Right renal cortex interstitium (tissue), 3 donors: ENCODE results near the gene RBM28. TPM values are rescaled to one million over a fixed set of nuclear protein-coding genes. Genes with fewer than 3 reads are reported as not detected.
A peak's percentile ranks its signal among the peaks of the same experiment; 100 is the strongest.

Experiments used
- DNase-seq, 3 donors: peaks; one replicate each; pipeline ENCODE4 v3.0.0-alpha.2; 2013; ENCODE audit warnings: low read depth in 3 of 3, low spot score in 2 of 3
- polyA plus RNA-seq, 3 donors: library from polyadenylated mRNA; unstranded; fragments of 120-200 nt; gene quantifications; one replicate each; pipeline ENCODE4 v1.2.1, GENCODE V29; 2013; ENCODE audit not compliant: insufficient read length in 3 of 3

RBM28 gene
- 10 to 100 TPM; 43.2 to 49.0 (median 44.7) TPM for polyA plus RNA-seq

DNA sequence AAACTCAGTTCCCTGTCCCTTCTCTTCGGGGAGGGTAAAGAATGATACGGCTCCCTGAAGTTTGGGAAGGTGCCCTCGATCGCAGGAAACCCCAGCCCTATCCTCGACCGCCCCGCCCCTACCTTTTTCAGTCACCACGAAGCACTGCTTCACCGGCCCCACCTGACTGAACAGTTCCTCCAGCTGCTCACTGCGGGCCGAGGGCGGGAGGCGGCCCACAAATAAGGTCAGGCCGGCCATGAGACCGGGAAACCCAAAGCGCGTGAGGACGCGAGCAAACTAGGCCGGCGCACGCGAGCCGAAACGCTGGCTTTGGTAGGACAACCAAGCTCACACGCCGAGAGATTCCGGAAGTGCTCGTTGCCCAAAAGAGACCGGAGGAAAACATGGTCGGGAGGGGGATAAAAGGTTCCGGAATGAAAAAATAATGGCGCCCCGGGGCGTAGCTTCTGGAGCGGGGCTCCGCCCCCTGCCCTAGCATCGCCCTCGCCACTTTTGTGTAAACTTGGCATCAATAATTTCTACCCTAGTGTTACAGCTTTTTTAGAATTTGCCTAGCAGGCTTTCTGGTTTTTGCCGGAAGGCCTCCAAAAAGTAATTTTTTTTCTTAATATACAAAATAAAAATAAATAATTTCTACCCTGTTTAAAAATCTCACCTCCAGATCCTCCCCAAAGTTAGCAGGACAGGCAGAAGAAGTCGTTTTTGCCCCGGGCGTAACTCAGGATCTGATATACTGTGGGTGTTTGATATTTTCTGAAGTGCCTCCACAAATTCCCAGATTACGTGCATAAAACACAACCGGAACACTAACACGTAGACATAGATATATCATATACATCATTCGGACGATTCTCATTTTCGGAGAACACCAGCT is at the start of gene RBM28:
Gene RBM28, minus strand, starts transcription at position 355 of the 877 bp plus-strand sequence. Its CDS starts 115 bp downstream, at position 240.
- peak; percentile 83 to 91 (median 85) for DNase-seq

DNA sequence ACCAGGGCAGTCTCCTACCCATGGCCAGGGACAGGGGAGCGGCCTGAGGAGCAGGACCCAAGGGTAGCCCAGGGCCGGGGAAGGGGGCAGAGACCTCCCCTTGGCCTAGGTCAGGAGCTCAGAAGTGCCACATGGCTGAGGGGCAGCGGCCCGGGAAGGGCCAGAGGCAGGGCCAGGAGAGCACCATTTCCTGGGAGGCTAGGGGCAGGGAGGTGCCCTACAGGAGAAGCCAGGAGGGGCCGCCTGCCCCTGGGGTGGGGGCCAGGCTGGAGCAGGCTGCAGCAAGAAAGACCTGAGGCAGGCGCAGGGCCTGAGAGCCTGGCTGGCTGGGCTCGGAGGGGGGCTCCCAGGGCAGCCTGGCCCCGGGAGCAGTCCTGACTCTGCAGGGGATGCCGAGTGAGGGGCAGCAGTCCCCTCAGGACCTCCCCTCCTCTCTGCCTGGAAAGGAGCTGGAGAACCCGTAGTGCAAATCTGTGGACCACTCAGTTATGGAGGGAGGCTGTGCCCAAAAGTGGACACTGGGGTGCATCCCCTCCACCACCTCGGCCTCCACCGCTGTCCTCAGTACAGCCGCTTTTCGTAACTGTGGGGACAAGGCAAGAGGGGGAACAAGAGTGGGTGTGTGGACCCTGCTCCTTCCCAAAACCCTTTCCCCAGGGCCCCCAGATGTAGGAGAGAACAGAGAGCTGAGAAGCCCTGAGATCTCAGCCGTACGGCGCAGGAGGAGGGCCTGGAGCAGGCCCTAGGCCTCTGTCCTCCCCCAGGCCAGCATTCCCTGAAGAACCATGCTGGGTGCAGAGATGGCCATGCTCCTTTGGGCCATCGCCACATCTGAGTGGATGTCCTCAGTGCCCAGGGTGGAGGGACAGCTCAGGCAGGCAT is 49.0 kb upstream of the RBM28 start:
- no peak for DNase-seq

DNA sequence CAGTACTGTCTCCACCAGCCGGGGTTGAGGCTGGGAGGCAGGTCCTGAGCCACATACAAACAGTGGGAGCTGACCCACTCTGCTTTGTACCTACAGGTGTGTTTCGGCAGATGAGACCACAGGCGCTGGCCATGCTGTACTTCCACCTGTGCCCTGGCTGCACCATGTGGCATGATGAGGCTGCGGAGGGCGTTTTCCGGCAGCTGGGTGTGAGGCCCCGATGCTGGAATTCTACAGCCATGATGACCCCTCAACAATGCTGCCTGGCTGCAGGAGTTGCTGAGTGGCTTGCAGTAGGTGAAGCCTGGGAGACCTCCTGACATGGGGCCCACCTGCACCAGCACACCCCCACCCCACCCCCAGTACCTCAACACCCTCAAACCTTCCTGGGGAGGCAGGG is 48.1 kb upstream of the RBM28 start:
- no peak for DNase-seq

- no peak for DNase-seq
These were observed 47.3 kb upstream of the RBM28 start for GRCh38 chr7:128390871-128391565.

- no peak for DNase-seq
These were observed 46.1 kb upstream of the RBM28 start for GRCh38 chr7:128389618-128390329.

DNA sequence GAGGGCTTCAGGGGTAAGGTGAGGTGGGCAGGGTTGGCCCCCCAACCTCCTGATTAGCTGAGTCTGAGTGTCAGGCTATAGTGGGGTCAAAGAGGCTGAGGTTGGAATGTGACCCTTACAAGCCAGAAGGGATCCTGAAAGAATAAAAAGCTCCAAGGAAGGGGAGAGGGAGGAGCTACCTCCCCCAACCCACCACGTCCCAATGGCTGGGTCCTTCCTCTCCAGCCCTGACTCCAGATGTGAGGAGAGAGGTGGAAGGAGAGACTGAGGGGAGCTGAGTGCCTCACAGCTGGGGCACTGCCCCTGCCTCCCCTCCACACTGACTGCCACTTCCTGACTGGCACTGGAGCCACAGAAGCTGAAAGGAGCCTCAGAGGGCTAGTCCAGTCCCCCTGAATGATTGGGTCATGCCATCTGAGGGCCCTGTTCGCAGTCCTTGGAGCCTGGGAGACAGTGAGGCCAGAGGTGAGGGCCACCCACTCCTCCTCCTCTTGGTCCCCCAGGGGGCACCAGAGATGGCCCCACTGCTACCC is 45.4 kb upstream of the RBM28 start:
- DNase-seq = no peak

DNA sequence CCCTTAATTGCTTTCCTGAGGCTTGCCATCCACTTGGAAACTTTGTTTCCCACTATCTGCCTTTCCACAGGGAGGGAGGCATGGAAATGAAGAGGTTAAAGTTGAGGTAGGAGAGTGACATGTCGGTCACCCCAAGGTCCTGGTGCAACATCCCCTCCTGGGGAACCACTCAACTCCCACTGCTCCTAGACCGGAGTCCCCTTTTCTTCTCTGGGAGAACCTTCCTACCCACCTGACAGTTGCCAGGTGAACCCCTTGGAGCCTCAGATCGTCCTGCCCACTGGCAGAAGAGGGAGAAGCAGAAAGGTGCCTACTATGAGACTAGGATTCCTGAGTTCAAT is 44.4 kb upstream of the RBM28 start:
- no peak for DNase-seq

GRCh38 chr7:128387216-128388144 is 43.8 kb upstream of the RBM28 start:
- DNase-seq = peak; percentile 57 to 67 (median 66)

- no peak for DNase-seq
These were observed 42.5 kb upstream of the RBM28 start for GRCh38 chr7:128385988-128386925.

DNA sequence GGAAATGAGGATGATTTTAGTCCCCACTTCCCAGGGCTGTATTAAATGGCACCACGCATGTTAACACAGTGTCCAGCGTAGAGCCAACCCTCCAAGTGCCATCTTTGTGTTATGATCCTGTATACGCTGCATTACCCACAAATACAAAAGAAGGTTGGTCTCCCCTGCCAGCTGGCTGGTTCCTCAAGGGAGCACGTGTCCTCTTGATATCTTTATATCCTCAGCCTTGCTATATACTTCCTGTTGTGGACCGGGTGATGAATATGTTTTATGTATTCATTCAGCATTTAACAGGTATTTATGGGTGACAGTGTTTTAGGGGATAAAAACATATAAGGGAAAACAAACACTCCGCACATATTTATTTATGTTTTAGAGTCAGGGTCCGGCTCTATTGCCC is 41.0 kb upstream of the RBM28 start:
- no peak for DNase-seq

DNA sequence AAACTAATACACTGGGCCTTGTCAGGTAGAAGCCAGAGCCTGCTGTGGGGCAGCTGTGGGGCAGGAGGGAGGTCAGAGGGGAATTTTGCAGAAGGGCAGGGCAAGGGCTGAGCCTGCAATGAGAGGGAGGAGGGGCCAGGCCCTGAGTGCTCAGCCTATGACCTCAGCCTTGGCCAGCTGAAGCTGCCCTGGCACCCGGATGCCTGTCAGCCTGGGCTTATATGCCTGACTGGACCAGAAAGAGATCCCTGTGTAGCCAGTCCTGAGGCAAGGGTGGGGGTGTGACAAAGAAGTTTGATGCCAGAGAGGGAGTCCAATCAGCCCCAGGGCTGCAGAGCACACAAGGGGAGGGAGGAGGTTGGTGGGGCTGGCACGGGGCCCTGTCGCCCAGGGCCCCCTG is 40.1 kb upstream of the RBM28 start:
- DNase-seq = no peak

- DNase-seq = no peak
These were observed 37.6 kb upstream of the RBM28 start for GRCh38 chr7:128381161-128381821.

DNA sequence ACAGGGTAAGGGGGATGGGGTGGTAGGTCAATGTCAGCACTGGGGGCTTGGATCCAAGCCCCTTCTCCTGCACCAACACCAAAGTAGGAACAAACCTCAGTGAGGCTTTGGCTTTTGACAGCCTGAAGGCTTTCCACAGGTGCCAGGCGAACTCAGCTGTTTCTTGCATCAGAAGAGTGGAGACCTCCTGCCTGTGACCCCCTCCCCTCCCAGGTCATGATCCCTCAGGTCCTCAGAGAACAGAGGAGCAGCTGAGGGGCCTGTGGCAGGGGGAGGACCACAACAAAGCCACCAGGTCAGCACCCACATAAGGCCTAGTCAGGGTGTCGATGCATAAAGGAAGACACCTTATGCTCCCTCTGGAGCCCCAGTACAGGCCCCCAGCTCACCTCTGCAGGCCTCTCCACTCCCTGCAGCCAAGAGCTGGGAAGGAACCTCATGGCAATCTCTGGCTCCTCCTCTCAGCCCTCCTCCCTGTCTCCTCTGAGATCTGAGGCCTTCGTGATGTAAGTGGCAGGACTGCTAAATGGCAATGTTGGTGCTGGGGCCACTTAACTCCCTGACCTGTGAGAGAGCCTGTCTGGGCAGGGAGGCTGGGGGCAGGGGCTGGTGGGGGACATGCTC is 36.9 kb upstream of the RBM28 start:
- DNase-seq = no peak

- DNase-seq = no peak
These were observed 36.3 kb upstream of the RBM28 start for GRCh38 chr7:128379900-128380479.

DNA sequence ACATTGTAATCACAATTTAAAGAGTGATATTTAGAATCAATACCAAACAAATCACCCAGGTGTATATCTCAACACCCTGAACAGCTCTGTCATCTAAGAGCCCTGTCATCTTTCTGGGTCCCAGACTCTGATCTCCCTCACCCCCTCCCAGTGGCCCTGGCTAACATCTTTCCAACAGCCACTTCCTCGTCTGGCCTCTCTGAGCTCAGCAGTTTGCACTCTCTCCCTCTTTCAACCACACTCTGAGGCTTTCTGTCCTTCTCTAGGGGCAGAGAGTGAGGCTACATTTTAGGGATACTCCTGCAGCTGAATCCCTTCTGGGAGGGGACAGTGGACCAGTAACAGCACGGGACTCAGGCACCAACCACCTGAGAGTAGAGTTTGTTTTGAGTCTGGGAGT is 34.9 kb upstream of the RBM28 start:
- DNase-seq = no peak

DNA sequence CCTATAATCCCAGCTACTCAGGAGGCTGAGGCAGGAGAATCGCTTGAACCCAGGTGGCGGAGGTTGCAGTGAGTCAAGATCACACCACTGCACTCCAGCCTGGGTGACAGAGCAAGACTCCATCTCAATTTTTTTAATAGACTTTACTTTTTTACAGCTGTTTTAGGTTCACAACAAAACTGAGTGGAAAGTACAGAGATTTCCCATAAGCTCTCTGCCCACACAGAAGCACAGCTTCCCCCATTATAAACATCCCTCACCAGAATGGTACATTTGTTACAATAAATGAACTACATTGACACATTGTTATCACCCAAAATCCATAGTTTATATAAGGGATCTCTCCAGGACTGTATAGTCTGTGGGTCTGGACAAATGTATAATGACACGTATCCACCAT is 32.4 kb upstream of the RBM28 start:
- DNase-seq = no peak

- no peak for DNase-seq
These were observed 30.3 kb upstream of the RBM28 start for GRCh38 chr7:128374041-128374440.
